Measurements from ENCODE around the gene SUCLG1.
"Not testable (repeated sequence)": the region's sequence is repeated elsewhere in the genome, so short reads cannot be mapped to it uniquely, and the experiment has no call there.

SUCLG1 gene

DNA sequence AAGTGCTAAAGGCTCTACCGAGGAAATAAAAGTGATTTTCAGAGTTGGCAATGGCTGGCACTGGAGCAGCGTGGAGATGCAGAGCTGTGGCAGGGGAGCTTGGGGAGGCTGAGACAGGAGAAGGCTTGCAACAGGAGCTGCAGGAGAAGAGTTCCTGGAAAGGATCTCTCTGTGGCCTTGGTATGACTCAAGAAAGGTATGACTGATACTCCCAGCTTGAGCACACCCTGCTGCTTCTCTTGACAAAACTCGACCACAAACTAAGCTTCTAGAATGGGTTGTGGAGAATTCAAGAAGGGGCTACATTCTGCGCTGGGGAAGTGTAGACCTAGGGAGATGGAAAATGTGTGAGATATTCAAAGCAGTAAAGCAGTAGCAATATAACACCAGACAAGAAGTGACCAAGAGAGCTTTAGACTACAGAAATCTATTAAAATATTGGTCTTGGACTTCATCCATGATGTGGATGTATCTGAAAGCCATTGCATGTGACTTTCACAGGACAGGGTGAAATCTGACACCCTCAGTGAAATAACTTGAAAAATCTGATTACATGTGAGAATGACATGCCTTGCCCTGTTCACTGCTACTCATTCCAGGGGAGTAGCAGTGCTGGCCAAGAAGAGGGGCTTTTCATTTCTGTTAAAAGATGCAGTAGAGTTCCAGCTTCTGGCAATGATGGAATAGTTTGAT, 41.5 kb downstream of the SUCLG1 start:
- no peak for DNase-seq

DNA sequence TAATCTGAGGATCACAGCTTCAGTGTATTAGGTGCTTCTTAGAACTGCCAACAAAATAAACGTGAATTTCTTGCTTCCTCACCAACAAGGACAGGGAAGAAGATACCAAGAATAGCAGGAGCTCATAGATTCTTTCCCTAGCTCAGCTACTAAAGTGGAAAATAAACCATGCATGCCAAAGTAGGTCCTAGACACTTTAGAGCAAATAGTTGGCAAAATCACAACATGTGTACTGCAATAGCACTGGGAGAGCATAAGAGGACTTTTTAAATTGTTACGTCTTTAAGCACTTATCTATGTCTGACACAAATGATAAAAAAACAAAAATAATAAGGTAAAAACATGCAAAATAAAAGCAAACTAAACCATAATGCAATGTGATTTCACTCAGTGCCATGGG, 49.5 kb downstream of the SUCLG1 start:
- DNase-seq = no peak

DNA sequence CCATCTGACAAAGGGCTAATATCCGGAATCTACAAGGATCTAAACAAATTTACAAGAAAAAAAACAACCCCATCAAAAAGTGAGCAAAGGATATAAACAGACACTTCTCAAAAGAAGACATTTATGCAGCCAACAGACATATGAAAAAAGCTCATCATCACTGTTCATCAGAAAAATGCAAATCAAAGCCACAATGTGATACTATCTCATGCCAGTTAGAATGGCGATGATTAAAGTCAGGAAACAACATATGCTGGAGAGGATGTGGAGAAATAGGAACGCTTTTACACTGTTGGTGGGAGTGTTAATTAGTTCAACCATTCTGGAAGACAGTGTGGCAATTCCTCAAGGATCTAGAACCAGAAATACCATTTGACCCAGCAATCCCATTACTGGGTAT, 57.0 kb downstream of the SUCLG1 start:
- not testable (repeated sequence) for DNase-seq

- DNase-seq = not testable (repeated sequence)
These were observed 59.2 kb downstream of the SUCLG1 start for GRCh38 chr2:84399839-84400238.

DNA sequence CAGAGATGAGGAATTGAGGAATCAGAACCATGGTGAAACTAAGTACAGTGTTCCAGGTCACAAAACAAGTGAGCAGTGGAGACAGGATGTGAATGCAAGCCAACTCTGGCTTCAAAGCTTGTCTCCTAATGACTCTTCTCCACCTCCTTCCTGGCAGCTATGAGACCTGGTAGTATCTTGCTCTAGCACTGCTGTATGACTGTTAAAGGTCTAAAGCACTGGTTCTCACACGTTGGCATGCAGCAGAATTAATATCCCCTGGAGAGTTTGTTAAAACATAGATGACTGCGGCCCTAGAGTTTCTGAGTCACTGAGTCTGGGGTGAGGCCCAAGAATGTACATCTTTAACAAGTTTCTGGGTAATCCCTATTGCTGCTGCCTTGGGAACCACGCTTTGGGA, 63.3 kb downstream of the SUCLG1 start:
- peak; percentile 17 for DNase-seq

DNA sequence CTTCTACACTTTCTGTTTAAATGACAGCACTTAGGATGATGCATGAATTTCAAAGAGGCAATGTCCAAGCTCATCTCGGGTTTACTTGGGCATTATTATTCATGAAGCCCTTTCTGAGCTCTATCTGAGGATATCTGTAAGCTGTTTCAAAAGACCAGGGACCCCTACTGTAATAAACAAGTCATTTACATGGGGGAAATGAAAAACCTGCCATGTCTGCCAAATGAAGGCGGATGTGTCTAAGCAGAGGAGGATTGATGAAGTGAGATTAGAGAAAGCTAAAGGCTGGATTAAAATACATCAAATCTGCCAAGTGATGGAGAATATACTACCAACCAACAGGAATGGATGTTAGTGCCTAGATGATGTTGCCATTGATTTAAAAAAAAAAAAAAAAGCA, 64.5 kb downstream of the SUCLG1 start:
- no peak for DNase-seq

GRCh38 chr2:84393829-84394228, 65.3 kb downstream of the SUCLG1 start:
- DNase-seq = no peak

DNA sequence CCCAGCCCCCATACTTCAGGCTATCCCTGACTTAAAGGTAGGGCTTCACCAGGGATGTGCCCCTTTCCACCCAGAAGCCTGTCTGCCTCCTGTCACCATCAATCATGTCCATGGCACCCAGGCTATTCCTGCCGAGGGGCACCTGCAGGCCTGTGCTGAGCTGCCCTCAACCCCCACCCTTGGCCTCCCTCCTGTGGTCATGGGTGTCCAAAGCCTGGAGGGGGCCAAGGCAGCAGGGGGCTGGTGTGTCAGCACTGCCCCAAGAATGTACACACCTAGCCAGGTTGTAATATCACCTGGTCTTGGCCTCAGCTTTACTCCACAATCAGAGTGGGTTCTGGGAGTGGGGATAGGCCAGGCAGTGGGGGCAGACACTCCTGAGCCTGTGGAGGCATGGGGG, 69.3 kb downstream of the SUCLG1 start:
- no peak for DNase-seq

- DNase-seq = no peak
These were observed 70.1 kb downstream of the SUCLG1 start for GRCh38 chr2:84388921-84389490.

- no peak for DNase-seq
These were observed 70.9 kb downstream of the SUCLG1 start for GRCh38 chr2:84388133-84388532.

DNA sequence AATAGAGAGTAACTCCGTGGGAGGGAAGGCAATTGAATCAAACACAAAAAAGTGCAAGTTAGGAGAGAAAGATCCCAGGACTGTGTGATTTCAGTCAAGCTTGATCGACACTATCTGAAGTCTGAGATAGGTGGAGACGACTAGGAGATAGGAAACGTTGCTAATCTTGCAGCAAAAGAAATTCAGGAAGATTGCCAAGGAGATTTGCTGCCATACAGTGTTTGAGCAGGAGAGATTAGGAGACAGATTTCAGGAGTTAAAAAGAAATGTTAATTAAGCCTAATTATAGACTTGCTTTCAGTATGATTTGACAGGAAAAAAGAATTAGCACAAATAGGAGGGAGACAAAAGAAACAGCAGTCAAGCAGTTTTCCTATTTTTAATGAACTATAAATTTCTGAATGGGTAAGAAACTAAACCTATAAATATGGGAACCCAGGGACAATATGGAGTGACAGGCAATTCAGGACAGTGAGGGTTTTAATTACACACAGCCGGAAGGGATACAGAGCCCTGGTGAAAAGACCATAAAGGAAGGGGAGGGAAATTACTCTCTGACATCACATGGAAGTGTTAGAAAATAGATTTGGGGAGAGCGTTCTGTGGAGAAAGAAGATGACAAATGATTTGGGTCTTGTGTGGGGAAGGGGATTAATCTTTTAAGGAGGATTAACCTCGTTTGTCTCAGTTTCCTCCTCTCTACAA, 72.6 kb downstream of the SUCLG1 start:
- no peak for DNase-seq

DNA sequence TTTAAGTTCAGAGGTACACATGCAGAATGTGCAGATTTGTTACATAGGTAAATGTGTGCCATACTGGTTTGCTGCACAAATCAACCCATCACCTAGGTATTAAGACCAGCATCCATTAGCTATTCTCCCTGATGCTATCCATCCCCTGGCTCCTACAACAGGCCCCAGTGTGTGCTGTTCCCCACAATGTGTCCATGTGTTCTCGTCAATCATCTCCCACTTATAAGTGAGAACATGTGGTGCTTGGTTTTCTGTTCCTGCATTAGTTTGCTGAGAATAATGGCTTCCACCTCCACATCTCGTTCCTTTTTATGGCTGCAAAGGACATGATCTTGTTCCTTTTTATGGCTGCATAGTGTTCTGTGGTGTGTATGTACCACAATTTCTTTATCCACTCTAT, 75.8 kb downstream of the SUCLG1 start:
- no peak for DNase-seq

- DNase-seq = no peak
These were observed 78.2 kb downstream of the SUCLG1 start for GRCh38 chr2:84380875-84381274.

DNA sequence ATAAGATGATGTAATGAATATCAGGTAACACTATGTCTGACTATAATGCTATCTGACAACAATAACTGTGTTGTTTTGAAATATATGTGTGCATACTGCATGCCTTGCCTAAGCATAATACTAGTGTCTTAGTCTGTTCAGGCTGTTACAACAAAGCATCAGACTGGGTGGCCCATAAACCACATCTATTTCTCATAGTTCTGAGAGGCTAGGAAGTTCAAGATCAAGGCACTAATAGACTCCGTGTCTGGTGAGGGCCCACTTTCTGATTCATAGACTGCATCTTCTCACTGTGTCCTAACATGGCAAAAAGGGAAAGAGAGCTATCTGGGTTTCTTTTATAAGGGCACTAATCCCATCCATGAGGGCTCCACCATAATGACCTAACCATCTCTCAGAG, 80.1 kb downstream of the SUCLG1 start:
- DNase-seq = no peak

GRCh38 chr2:84375020-84375419, 84.1 kb downstream of the SUCLG1 start:
- DNase-seq = no peak

DNA sequence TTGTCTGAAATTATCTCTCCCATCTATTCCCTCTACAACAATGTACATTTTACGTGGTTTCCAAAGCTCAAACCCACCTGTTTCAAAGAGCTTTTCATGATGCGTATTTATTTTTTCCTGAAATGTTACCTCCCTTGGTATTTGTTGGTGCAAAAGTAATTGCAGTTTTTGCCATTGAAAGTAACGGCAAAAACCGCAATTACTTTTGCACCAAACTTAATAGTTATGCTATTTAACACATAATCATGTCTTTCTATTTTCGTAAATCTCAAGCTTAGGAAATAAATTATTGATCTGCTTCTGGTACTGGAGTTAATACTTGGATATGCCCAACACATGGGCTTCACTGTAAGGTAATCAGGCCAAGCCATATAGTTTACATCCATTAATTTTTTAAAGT, 85.2 kb downstream of the SUCLG1 start:
- DNase-seq = no peak
